HG02642 (cell line): ENCODE results near the gene NRXN3.
"Not testable (repeated sequence)": the region's sequence is repeated elsewhere in the genome, so short reads cannot be mapped to it uniquely, and the experiment has no call there.

ENCODE experiments used
- ATAC-seq: cut with Tn5 transposase; IDR thresholded peaks from one replicate; pipeline ENCODE4 v1.9.1; 2021; ENCODE audit warnings: mild to moderate bottlenecking; ENCODE audit not compliant: unreplicated experiment, poor library complexity

The NRXN3 gene

DNA sequence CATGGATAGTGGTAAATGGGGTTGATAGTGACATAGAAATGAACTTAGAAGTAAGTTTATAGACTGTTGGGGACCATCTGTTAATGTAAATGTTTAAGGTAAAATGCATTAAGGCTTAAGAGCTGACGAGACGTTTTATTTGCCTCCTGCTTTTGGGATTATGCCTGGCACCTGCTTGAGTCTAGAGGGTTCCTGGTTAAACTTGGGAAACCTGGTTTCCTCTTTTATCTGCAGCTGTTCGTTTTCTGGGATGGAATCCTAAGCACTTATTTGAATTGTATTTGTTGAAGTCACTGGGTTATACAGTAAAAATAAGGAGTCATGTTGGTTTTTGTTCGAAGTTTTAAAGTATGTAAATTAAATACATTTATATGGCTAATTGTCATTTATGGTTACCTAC is 914.7 kb downstream of the NRXN3 start:
- no peak for ATAC-seq

- ATAC-seq: no peak
These were observed 919.4 kb downstream of the NRXN3 start for GRCh38 chr14:79089576-79089975.

DNA sequence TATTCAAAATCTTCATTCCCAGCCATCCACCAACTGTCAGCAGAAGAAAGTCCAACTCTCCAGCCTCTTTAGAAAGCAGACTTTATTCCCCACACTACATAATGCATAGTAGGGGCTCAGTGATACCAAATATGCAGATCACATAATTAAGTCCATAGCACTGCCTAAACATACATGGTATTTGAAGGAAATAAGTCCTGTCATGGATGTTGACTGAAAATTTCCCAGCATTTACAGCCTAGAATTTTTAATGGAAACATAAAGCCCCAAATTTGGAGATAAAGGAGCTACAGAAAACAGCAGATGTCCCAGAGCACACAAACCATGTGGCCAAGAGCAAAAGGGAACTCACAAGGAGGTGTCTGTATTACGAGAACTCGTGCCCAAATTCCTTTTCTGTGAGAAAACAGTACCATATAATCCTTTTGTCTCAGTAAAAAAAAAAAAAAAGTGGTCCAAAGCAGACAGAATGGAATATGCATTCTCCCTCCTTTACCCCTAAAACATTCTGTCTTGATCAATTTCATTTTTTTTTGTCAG is 920.5 kb downstream of the NRXN3 start:
- no peak for ATAC-seq

GRCh38 chr14:79091381-79091963 is 921.3 kb downstream of the NRXN3 start:
- no peak for ATAC-seq

- ATAC-seq: no peak
These were observed 923.4 kb downstream of the NRXN3 start for GRCh38 chr14:79093531-79093930.

- no peak for ATAC-seq
These were observed 924.8 kb downstream of the NRXN3 start for GRCh38 chr14:79094951-79095350.

GRCh38 chr14:79096811-79097210 is 926.6 kb downstream of the NRXN3 start:
- no peak for ATAC-seq

DNA sequence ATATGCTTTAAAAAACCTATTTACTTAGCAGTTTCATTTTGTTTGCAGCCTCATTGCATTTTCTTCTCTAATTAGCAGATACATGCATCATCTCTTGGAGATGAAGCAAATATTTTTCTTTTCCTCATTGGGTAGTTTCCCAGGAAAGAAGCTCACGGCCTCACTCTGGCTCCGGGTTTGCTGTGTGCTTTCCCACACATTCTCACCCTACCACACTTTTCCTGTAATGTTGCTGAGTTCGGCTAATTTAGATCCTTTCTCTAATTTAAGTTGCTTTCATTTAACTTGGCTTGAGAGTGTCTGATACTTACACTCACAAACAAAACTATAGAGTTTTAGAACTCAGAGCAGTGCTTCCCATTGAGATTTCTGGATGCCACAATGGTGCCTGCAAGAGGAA is 928.2 kb downstream of the NRXN3 start:
- no peak for ATAC-seq

DNA sequence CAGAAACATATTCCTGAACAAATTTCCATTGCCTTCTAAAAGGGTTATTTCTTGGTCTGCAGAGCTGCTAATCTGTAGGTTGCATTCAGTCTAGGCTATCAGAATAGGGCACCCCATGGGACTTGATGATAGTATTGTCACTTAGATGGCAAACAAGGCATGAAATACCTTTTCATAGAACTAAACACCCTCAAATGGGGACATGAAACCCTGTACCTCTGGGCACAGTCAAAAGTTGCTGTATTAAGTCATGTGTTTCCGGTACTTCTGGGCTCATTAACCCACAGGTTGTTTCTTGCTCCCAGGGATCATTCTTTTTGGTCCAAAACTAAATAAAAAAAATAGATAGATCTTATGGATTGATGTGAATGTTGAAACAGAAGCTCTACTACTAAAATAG is 930.4 kb downstream of the NRXN3 start:
- no peak for ATAC-seq

DNA sequence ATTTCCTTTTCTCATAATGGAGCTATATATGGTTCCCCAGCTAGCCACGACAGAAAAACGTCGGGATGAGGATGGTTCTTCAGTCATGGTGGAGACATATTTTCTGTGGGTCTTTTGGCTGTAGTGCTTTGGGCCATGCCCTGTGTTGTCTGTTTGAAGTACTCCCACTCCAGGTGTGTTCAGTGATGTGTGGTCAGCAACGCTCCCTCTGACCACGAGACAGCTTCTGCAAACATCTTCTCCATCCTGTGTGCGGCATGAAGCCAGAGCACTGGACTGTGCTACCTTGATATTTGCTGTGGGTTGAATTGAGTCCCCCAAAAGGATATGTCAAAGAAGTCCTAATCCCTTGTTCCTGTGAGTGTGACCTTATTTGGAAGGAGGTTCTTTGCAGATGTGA is 931.2 kb downstream of the NRXN3 start:
- no peak for ATAC-seq

DNA sequence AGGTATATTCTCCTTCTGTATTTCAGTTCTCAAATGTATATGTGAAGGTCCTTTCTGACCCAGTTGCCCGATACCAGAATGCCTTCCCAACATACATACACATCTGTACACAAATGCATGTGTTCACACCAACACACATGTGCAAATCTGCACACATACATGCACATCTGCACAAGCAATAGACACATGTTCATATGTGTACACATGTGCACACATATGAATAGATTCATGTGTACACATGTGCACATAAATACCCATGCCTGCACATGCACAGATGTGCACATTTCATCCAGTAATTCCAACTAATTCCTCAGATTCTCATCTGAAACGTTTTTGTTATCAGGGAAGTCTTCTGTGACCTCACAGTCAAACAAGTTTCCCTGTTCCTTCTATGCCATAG is 933.6 kb downstream of the NRXN3 start:
- ATAC-seq: no peak

DNA sequence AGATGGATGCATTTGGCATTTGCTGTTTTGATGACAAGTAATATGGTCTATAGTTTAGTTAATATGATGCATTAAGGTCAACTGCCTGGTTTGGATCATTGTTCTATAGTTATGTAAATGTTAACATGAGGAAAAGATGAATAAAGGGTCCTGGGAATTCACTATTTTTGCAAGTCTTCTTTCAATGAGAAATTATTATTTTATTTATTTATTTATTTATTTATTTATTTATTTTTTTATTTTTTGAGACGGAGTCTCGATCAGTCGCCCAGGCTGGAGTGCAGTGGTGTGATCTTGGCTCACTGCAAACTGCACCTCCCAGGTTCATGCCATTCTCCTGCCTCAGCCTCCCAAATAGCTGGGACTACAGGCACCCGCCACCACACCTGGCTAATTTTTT is 940.4 kb downstream of the NRXN3 start:
- ATAC-seq: not testable (repeated sequence)

DNA sequence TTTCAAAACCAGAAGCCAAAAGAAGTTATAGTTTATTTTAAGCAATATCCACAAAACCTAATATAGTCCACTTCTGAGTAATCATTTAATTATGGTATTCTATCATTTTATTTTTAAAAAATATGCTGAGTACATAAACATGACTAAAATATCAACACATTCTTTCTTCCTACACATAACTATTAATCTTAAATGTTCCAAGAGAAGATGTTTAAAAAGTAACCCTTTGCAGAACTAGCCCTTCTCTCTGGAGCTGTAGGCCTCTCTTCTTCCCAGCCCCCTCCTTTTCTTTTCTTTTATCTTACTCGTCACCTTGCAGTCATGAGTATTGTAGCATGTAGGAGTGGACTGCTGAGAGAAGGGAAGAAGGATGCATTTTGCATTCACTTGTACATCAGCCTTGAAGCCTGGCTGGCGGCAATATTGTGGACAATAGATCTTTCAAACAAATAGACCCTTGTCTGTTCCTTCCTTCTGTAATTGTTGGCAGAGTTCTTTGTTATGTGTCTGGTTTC is 941.9 kb downstream of the NRXN3 start:
- ATAC-seq: no peak

- no peak for ATAC-seq
These were observed 947.4 kb downstream of the NRXN3 start for GRCh38 chr14:79117561-79117960.

GRCh38 chr14:79118291-79118690 is 948.1 kb downstream of the NRXN3 start:
- ATAC-seq: no peak

GRCh38 chr14:79134361-79134760 is 964.2 kb downstream of the NRXN3 start:
- no peak for ATAC-seq

DNA sequence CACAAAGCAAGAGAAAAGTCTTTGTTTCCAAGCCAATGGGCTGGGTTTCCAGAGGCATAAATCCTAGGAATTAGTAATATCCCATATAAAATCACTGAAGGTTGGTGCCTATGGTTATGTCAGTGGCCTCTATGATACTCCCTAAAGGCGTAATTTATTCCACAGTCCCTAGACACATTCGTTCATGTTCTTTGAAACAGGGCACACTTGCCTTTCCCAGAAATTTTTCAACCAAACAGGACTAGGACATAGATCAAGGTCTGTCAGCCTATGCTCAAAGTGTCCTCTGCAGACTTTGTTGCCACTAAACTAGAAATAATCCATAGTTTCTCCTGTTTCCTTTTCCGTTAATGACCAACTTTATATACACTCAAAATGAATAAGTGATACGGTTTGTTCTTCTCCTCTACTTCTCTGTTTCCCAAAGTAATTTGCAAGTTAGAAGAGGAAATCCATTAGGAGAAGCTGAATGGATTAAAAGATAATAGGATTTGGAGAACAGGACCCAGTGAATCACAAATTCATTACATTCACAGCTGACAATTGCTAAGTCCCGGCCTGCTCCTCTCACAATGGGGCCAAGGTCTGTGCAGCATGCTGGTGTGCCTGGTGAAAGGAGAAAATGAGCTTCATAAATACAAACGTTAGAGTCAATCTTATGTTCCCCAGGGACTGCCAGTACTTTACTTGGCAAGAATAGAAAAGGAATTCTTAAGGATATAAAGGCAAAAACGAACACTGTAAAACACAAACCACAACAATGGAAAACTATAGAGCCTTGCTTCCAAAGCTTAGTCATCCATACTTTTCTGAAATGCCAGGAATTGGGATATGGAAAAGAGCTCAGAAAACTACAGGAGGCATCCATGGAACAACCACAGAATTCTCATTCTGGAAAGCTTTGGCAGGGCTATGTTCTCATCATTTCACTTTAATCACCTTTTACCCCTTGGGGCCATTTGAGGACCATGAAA is 966.2 kb downstream of the NRXN3 start:
- ATAC-seq: no peak

DNA sequence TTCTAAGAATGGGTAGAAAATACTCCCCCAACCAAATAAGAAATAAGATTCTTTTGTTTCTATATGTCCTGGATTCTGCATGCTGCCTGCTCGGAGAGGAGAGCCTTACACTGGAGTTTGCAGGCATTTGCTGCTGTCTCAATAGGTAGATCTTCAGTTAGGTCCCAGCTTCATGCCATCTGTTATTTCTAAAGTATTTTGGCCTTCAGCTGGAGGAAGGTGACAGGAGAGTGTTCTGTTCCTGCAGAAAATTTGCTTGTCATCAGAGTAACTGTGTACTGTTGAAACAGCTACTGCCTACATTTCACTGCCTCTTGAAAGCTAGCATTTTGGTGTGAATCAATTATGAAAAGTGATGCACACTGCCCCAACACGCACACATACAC is 966.9 kb downstream of the NRXN3 start:
- no peak for ATAC-seq

- no peak for ATAC-seq
These were observed 967.7 kb downstream of the NRXN3 start for GRCh38 chr14:79137836-79138235.

DNA sequence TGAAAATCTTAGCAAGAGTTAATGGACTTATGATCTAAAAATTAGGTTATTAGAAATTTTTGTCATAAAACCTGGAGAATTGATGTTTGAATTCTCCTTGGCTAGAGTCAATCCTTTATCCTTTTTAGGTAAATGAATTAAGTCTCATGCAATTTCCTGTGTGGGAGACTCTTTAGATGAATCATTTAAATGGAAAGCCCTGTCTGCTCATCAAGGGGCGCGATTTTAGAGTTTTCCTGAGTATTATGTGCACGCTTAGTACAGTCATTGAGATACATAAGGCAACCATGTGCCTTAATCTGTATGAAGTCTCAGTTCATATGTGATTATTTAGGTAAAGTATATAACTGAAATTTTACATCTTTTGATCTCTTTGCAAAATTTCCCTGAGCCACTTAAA is 974.7 kb downstream of the NRXN3 start:
- ATAC-seq: no peak

GRCh38 chr14:79150226-79150625 is 980.1 kb downstream of the NRXN3 start:
- ATAC-seq: no peak
